H9 (cell line): ENCODE data around the gene FAM180A. TPM values are rescaled to one million over a fixed set of nuclear protein-coding genes. Genes with fewer than 3 reads are reported as not detected.

Source experiments
- DNase-seq: peaks from one replicate; pipeline ENCODE4 v3.0.0-alpha.2; 2017
- H2AFZ ChIP-seq: one replicate; pipeline ENCODE4 v1.6.1; 2013; ENCODE audit warnings: mild to moderate bottlenecking, low read length, control low read depth, moderate library complexity
- H2AK5ac ChIP-seq: 2 replicates; pipeline ENCODE4 v1.6.1; 2013; ENCODE audit warnings: low read length, control low read depth, mixed read lengths; ENCODE audit not compliant: insufficient read length
- H2BK120ac ChIP-seq: one replicate; pipeline ENCODE4 v1.6.1; 2013; ENCODE audit warnings: low read depth, mild to moderate bottlenecking, low read length, control low read depth, inconsistent platforms; ENCODE audit not compliant: poor library complexity, severe bottlenecking
- H2BK12ac ChIP-seq: 2 replicates; pipeline ENCODE4 v1.6.1; 2013; ENCODE audit warnings: low read length, control low read depth, mixed read lengths, low read depth; ENCODE audit not compliant: insufficient read length
- H2BK15ac ChIP-seq: 2 replicates; pipeline ENCODE4 v1.6.1; 2013; ENCODE audit warnings: low read depth, low read length, control low read depth
- H2BK20ac ChIP-seq: one replicate; pipeline ENCODE4 v1.6.1; 2013; ENCODE audit warnings: low read depth, mild to moderate bottlenecking, low read length, control low read depth, inconsistent platforms; ENCODE audit not compliant: poor library complexity, severe bottlenecking
- H2BK5ac ChIP-seq: 2 replicates; pipeline ENCODE4 v1.6.1; 2013; ENCODE audit warnings: low read length, control low read depth, mixed read lengths; ENCODE audit not compliant: insufficient read length
- H3K14ac ChIP-seq: 2 replicates; pipeline ENCODE4 v1.6.1; 2013; ENCODE audit warnings: low read length, control low read depth; ENCODE audit not compliant: insufficient read depth
- H3K18ac ChIP-seq: 2 replicates; pipeline ENCODE4 v1.6.1; 2013; ENCODE audit warnings: low read depth, mild to moderate bottlenecking, mixed read lengths, low read length, control low read depth; ENCODE audit not compliant: insufficient read length
- H3K23ac ChIP-seq: 2 replicates; pipeline ENCODE4 v1.6.1; 2013; ENCODE audit warnings: low read length, control low read depth, mixed read lengths, low read depth; ENCODE audit not compliant: insufficient read length
- H3K23me2 ChIP-seq: 2 replicates; pipeline ENCODE4 v1.6.1; 2013; ENCODE audit warnings: low read depth, mild to moderate bottlenecking, mixed read lengths, low read length, control low read depth; ENCODE audit not compliant: insufficient read length, poor library complexity, severe bottlenecking
- H3K27ac ChIP-seq: 2 replicates; pipeline ENCODE4 v1.5.1; 2013; ENCODE audit warnings: low read length, control low read depth, mixed read lengths, low read depth; ENCODE audit not compliant: insufficient read length
- H3K27me3 ChIP-seq: 2 replicates; pipeline ENCODE4 v1.6.1; 2013; ENCODE audit warnings: low read length, control low read depth, inconsistent platforms; ENCODE audit not compliant: insufficient read depth
- H3K4ac ChIP-seq: 2 replicates; pipeline ENCODE4 v1.6.1; 2013; ENCODE audit warnings: low read depth, mild to moderate bottlenecking, control low read depth, inconsistent platforms, low read length, moderate library complexity
- H3K4me1 ChIP-seq: 2 replicates; pipeline ENCODE4 v1.6.1; 2013; ENCODE audit warnings: low read length, control low read depth, inconsistent platforms; ENCODE audit not compliant: insufficient read depth
- H3K4me2 ChIP-seq: 2 replicates; pipeline ENCODE4 v1.6.1; 2013; ENCODE audit warnings: low read length, control low read depth, mixed read lengths; ENCODE audit not compliant: insufficient read length, insufficient read depth
- H3K56ac ChIP-seq: 2 replicates; pipeline ENCODE4 v1.6.1; 2013; ENCODE audit warnings: low read depth, mild to moderate bottlenecking, mixed read lengths, low read length, control low read depth; ENCODE audit not compliant: insufficient read length
- H3K79me1 ChIP-seq: 2 replicates; pipeline ENCODE4 v1.6.1; 2013; ENCODE audit warnings: low read depth, mild to moderate bottlenecking, moderate library complexity, low read length, control low read depth, inconsistent platforms; ENCODE audit not compliant: insufficient read depth, poor library complexity, severe bottlenecking
- H3K79me2 ChIP-seq: 2 replicates; pipeline ENCODE4 v1.6.1; 2013; ENCODE audit warnings: low read length, control low read depth, inconsistent platforms; ENCODE audit not compliant: insufficient read depth
- H3K9ac ChIP-seq: 2 replicates; pipeline ENCODE4 v1.6.1; 2013; ENCODE audit warnings: low read length, control low read depth, mixed read lengths; ENCODE audit not compliant: insufficient read length; ENCODE audit errors: extremely low read depth
- H3K9me3 ChIP-seq: one replicate; pipeline ENCODE4 v1.6.1; 2013; ENCODE audit warnings: low read depth, low read length, inconsistent platforms; ENCODE audit not compliant: control insufficient read depth
- H3T11ph ChIP-seq: one replicate; pipeline ENCODE4 v1.6.1; 2013; ENCODE audit warnings: mild to moderate bottlenecking, low read length, control low read depth, inconsistent platforms
- H4K20me1 ChIP-seq: one replicate; pipeline ENCODE4 v1.6.1; 2013; ENCODE audit not compliant: control insufficient read depth, insufficient read length, insufficient read depth
- H4K5ac ChIP-seq: 2 replicates; pipeline ENCODE4 v1.6.1; 2013; ENCODE audit warnings: low read depth, mild to moderate bottlenecking, mixed read lengths, low read length, control low read depth; ENCODE audit not compliant: insufficient read length
- H4K8ac ChIP-seq: replicated peaks from 2 replicates; pipeline ENCODE4 v1.6.1; 2013; ENCODE audit warnings: low read length, control low read depth, mixed read lengths, low read depth; ENCODE audit not compliant: insufficient read length
- H4K91ac ChIP-seq: 2 replicates; pipeline ENCODE4 v1.6.1; 2013; ENCODE audit warnings: low read depth, mild to moderate bottlenecking, moderate library complexity, mixed read lengths, low read length, control low read depth; ENCODE audit not compliant: insufficient read length
- H3K27ac Mint-ChIP-seq, 3 experiments: 2 replicates in 2 of 3; 3 replicates in 1 of 3; pipeline ENCODE4 v1.8.0; 2020 to 2021; ENCODE audit warnings: mixed read lengths in 3 of 3, mild to moderate bottlenecking in 1 of 3, moderate library complexity in 1 of 3
- H3K27me3 Mint-ChIP-seq: 2 replicates; pipeline ENCODE4 v1.8.0; 2021; ENCODE audit warnings: low read depth, mild to moderate bottlenecking, moderate library complexity, mixed read lengths
- H3K36me3 Mint-ChIP-seq, 3 experiments: 2 replicates in 2 of 3; 3 replicates in 1 of 3; pipeline ENCODE4 v1.8.0; 2020 to 2021; ENCODE audit warnings: low read depth in 3 of 3, mixed read lengths in 3 of 3; ENCODE audit not compliant: insufficient read depth in 1 of 3
- H3K4me1 Mint-ChIP-seq, 2 experiments: 2 replicates each; pipeline ENCODE4 v1.8.0; 2020; ENCODE audit warnings: mixed read lengths in 2 of 2
- H3K4me3 Mint-ChIP-seq, 2 experiments: 2 replicates in 1 of 2; 3 replicates in 1 of 2; pipeline ENCODE4 v1.8.0; 2020 to 2021; ENCODE audit warnings: mild to moderate bottlenecking in 2 of 2, mixed read lengths in 2 of 2, moderate library complexity in 1 of 2
- H3K9me3 Mint-ChIP-seq, 2 experiments: 2 replicates in 1 of 2; 3 replicates in 1 of 2; pipeline ENCODE4 v1.8.0; 2020; ENCODE audit warnings: mild to moderate bottlenecking in 2 of 2, mixed read lengths in 2 of 2, moderate library complexity in 1 of 2
- WGBS: extraction: QIAGEN DNeasy Blood & Tissue Kit; methylation state at CpG from one replicate; pipeline ENCODE4 v1.1.7; 2013; ENCODE audit warnings: missing lambda C conversion rate, low lambda C conversion rate, mixed read lengths; ENCODE audit not compliant: insufficient read length; ENCODE audit errors: extremely low coverage; 5-methylcytosine and 5-hydroxymethylcytosine counted together
- total RNA-seq: library from RNA; stranded (reverse); gene quantifications from 2 replicates; pipeline ENCODE4 v1.2.1, GENCODE V29; 2021
- TF ChIP-seq, protein P1 (sequence below): fragments of 200-600 bp; sonication (generic); conservative IDR thresholded peaks from 3 replicates; pipeline ENCODE4 v1.8.0; 2021; ENCODE audit warnings: antibody characterized with exemption, mild to moderate bottlenecking

Gene FAM180A
- total RNA-seq, 1 experiment from 2014 or later = not detected

DNA sequence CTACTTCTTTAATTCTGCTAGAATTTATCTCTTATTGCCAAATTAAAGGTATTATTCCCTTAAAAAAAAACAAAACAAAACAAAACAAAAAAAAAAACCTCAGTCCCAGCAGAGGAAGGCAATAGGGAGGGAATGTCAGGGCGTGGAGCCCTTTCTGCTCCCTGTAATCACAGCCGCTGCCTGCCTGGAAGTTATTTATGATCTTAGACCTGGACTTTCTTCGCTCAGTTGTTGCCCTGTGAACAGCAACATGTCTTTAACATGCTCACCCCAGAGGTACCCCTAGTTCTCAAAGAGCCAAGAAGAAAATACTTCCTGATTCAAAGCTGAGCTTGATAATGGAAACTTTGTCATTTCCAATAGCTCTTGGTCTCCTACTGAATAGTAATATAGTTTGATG is 7.7 kb downstream of the FAM180A start:
- Histone ChIP-seq H2AK5ac (no peak overlapping the region), H3K4ac (no peak overlapping the region), H3K27me3 (no peaks in the 10 kb centered on the region), H2BK5ac (no peak overlapping the region), H3K4me1 (no peaks in the 10 kb centered on the region), H2BK20ac (no peak overlapping the region), H3K9me3 (no peaks in the 10 kb centered on the region), H3K79me2 (no peaks in the 10 kb centered on the region), H2BK120ac (no peak overlapping the region), H4K5ac (no peak overlapping the region), H3K79me1 (no peaks in the 10 kb centered on the region), H4K8ac (no peak overlapping the region), H3K23me2 (no peaks in the 10 kb centered on the region), H3K14ac (no peak overlapping the region), H2BK15ac (no peak overlapping the region), H2BK12ac (no peak overlapping the region), H3K56ac (no peak overlapping the region), H3K27ac (no peak overlapping the region), H4K91ac (no peak overlapping the region), H3K4me2 (no peak overlapping the region), H3K23ac (no peak overlapping the region), H3T11ph (no peak overlapping the region), H3K18ac (no peak overlapping the region), H4K20me1 (no peaks in the 10 kb centered on the region), H3K9ac (no peak overlapping the region), H2AFZ (no peak overlapping the region)
- no peak overlapping the region for H3K4me3 Mint-ChIP-seq
- H3K4me1 Mint-ChIP-seq = peaks cover 15 to 16% of the 10 kb centered on the region in 2 experiments
- 0 out of 5 replicates have a peak, but pooled peaks cover 0 to 3% of the 10 kb centered on the region in 2 experiments for H3K9me3 Mint-ChIP-seq
- no peaks in the 10 kb centered on the region; the same call in none of the 2 replicates for H3K27me3 Mint-ChIP-seq
- no peaks in the 10 kb centered on the region for H3K36me3 Mint-ChIP-seq
- TF ChIP-seq, protein P1, sequence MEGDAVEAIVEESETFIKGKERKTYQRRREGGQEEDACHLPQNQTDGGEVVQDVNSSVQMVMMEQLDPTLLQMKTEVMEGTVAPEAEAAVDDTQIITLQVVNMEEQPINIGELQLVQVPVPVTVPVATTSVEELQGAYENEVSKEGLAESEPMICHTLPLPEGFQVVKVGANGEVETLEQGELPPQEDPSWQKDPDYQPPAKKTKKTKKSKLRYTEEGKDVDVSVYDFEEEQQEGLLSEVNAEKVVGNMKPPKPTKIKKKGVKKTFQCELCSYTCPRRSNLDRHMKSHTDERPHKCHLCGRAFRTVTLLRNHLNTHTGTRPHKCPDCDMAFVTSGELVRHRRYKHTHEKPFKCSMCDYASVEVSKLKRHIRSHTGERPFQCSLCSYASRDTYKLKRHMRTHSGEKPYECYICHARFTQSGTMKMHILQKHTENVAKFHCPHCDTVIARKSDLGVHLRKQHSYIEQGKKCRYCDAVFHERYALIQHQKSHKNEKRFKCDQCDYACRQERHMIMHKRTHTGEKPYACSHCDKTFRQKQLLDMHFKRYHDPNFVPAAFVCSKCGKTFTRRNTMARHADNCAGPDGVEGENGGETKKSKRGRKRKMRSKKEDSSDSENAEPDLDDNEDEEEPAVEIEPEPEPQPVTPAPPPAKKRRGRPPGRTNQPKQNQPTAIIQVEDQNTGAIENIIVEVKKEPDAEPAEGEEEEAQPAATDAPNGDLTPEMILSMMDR = no peak
- DNase-seq = no peak
- WGBS = no CpG with 5 or more reads among the region's 3 CpGs
- H3K27ac Mint-ChIP-seq = no peak overlapping the region; a peak in 1 of 7 replicates
